ENCODE measurements around the gene IWS1.
A peak's percentile ranks its signal among the peaks of the same experiment; 100 is the strongest.

IWS1 gene

DNA sequence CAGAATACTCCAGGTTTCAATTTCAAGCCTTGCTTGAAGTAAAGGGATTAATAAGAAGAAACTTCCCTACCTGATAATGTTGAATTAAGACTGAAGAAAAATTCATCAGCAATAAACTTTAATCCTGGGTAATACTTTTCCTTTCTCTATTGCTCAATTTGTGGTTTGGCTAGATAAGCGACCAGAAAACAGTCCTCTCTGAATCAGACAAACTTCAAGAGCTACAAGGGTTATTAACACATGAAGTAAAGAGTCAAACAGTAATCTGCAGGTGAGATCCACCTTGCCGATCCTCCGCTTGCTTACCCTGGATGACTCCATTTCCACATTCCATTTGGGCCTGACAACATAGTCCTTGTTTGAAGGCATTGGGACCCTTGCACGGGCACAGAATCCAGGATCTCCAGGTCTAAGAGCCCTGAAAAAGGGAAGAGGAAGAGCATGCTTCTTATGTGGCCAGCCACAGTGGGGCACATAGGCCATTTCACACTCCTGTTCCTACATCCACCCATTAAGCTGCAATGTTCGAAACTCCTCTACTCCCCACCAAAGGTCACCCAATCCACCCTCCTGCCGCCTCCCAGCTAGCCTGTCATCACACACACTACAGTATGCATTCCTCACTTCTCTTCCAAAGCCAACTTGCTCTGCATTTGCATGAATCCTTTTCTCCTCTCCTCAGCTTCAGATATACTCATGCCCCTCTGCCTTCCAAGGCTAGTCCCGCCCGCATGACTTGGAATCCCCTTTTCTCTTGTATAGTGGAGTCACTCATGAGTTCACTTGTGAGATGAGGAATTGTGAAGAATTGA, 39.8 kb downstream of the IWS1 start:
- DNase-seq, result no peak

GRCh38 chr2:127485694-127486071, 40.6 kb downstream of the IWS1 start:
- DNase-seq, result no peak

- DNase-seq, result no peak
Observed at GRCh38 chr2:127485051-127485693, 41.1 kb downstream of the IWS1 start.

GRCh38 chr2:127482031-127482430, 44.3 kb downstream of the IWS1 start:
- DNase-seq, result no peak

- no peak for DNase-seq
Observed at GRCh38 chr2:127479866-127480743, 46.2 kb downstream of the IWS1 start.

DNA sequence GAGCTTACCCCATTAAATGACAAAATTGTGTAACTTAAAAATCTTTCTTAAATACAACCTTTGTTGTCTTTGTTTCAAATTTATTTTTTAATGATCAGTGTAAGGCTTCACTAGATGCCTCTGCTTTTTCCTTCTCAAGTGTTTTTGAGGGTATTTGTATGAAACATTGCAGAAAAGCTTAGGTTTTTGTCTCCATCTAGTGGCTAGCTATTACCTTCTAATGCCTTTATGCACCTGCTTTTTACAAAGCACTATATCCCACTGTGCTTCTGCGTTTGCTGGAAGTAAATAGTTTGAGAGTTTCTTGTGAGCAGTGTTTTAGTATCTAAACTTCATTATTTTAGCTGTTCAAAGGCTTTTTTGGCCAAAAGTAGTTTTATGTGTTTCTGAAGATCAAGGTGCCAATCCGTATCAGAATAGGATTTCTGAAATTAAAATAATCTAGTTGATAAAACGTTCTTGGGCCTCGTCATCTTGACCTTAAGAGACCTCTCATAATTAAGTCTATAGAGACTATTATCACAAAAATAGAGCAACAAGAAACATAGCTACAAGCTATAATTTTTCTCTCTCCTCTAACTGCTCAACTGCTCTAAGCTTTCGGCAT, 47.0 kb downstream of the IWS1 start:
- DNase-seq, result peak; percentile 61

DNA sequence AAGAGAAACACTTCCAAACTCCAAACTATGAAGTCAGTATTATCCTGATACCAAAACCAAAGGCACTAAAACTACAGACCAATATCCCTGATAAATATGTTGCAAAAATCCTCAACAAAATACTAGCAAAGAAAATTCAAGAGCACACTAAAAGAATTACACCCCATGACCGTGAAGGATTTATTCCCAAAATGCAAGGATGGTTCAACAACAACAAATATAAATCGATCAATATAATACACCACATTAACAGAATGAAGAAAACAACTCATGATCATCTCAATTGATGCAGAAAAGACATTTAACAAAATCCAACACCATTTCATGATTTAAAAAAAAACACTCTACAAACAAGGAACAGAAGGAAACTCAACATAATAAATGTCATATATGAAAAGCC, 50.5 kb downstream of the IWS1 start:
- DNase-seq, result no peak

GRCh38 chr2:127472268-127472667, 54.0 kb downstream of the IWS1 start:
- no peak for DNase-seq

DNA sequence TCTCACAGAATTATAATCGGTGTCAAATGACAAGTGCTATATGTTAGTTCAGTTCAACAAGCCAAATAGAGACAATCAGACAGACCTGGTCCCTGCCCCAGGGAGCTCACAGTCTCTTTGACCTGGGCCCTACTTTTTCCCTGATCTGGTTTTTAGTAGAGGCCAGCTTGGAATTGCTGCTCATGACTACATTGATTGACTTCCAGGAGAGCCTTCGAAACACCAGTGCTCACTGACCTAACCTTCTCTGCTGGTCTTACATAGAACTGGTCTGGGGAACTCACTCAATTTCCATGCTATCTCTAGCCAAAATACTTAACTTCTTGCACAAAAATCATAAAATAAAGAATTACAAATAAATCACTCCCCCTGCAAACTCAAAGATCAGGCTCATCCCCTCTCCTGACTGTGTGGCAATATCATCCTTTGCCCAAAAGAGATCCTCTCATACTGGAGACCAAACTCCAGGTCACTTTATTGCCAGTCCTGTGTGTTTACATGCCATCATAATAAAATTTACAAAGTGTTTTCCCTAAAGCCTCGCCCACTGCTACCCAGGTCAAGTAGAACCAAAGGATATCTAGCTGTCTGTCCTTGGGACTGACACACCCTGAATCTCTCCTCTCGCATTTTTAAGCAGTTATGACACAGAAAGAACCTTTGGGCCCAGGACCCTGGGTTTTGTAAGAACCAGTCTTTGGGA, 54.9 kb downstream of the IWS1 start:
- no peak for DNase-seq

GRCh38 chr2:127469974-127470373, 56.3 kb downstream of the IWS1 start:
- DNase-seq, result no peak

DNA sequence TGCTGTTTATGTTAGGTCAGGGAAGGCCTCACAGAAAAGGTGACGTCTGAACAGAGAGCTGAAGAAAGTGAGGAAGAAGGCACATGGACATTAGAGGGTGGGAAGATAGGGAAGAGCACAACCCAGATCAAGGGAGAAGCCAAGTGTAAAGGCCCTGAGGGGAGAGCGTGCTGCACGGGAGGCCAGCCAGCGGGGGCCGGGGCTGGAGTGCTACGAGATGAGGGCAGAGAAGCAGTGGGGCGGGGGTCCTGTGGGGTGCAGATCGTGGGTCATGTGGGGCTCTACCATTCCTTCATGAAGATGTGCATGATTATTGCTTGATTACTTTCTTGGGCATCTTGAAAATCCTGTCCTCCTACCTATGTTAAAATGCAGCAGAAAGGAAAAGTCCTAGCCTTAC, 57.2 kb downstream of the IWS1 start:
- DNase-seq, result no peak

DNA sequence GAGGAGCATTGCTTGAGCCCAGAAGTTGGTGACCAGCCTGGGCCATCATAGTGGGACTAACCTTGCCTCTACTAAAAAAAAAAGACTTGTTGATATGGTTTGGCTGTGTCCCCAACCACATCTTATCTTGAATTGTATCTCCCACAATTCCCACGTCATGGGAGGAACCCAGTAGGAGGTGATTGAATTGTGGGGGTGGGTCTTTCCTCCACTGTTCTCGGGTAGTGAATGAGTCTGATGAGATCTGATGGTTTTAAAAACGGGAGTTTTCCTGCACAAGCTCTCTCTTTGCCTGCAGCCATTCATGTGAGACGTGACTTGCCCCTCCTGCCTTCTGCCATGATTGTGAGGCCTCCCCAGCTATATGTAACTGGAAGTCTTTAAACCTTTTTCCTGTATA, 61.0 kb downstream of the IWS1 start:
- peak; percentile 12 for DNase-seq

DNA sequence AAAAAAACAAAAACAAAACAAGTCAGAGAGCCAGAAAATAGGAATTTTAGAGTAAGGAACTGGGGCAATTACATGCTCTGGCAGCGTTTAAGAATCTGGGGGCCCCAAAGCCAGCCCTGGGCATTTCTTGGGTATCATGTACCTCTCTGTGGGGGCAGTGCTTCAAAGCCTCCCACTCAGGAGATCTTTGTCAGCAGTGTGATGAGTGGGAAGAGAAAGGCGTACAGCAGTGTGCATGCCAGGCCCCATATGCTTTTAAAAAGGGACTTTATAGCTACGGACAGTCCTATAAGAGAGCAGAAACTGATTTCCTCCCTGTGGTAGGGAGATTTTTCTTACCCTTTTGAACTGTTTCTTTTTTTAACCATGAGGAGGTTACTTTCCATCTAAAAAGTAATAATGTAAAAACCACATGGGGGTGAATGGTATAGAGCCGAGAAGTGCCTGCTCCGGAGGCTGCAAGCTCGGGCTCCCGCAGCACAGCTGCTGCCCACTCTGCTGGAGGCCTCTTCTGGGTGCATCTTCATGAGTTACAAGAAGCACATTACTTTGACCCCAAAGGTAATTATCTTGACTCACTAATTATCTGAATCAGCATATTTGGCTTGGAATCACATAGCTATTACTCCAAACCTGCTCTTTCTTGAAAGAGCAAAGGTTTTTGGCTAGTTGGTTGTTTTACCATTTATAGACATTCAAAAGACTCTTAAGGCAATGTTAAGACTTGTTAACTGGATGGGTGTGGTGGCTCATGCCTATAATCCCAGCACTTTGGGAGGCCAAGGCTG, 61.6 kb downstream of the IWS1 start:
- peak; percentile 9 for DNase-seq

DNA sequence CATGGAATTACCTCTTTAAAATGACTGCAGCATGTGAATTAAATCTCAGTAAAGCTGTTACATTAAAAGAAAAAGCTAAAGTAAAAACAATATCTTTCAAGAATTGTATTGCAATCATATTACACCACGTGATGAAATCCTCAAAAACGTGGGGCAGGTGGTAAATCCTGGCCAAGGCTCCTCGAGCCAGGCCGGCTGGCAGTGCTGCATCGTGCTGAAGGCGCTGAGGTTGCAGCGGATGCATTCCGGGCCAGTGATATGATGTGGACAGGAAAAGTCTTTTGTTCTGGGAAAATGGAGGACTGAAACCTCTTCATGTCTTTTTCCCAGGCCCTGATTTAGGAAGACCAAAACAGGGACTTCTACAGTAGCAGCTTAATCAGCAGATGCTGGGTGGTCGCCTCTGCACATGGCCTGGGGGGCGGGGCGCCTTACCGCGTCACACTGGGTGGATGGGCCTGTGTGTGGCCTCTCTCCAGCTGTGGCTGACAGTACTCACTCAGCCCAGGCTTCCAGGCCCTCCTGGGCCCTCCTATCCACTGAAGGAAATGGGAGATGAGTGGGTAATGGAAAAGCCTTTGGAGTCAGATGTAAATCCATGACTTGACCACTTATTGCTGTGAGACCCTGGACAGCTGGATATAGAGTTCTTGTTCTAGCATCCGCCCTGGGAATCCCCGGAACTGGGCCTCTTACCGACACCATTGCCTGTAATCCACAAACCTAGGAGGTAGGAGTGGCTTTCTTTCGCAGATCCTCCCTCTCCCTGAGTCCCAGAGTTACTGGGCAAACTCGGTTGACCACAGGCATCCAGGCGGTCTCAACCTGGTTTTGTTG, 62.9 kb downstream of the IWS1 start:
- peak; percentile 21 for DNase-seq

- DNase-seq, result no peak
Observed at GRCh38 chr2:127462461-127462860, 63.8 kb downstream of the IWS1 start.

DNA sequence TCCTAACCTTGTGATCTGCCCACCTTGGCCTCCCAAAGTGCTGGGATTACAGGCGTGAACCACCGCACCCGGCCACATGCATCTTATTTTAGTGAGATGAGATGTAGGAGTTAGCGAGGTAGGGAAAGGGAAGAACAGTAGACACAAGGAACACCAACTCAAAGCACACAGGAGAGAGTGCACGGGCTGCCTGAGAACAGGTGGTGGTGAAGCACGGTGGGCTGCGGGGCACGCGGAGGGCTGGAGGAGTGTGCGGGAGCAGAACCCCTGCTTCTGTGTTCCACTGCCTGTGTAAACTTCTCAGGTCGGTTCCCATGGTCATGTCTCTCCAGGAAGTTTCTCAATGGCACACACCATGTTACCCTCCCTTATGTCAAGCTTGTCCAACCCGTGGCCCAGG, 69.3 kb downstream of the IWS1 start:
- no peak for DNase-seq

GRCh38 chr2:127455566-127456493, 70.5 kb downstream of the IWS1 start:
- DNase-seq, result no peak

DNA sequence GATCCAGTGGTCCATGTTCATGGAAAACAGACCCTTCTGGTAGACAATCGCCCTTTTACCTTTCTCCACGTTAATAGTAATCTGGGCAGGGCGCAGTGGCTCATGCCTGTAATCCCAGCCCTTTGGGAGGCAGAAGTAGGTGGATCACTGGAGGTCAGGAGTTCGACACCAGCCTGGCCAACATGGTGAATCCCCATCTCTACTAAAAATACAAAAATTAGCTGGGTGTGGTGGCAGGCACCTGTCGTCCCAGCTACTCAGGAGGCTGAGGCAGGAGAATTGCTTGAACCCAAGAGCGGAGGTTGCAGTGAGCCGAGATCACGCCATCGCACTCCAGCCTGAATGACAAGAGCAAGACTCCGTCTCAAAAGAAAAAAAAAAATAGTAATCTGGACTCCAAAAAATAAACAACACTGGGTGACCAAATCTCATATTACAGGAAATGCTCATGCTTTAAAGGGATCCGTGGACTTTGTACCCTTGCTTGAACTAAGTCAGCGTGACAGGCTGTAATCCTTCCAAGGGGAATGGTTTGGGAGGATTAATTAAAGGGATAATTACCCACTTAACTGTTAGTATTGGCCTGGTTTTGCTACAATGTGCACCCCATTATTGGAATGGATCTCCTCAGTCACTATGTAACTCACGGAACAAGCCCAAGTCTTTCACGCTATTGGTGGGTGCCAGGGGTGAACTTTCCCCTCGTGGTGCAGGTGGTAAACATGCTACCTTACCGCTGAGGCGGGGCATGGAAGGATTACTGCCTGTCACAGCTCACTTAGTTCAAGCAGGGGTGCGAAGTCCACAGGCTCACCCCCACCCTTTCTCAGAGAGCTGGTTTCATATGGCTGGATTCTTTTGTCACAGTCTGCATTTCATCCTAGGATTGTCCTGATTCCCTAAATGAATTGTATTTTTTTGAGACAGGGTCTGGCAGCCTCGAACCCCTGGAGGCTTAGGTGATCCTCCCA, 71.4 kb downstream of the IWS1 start:
- no peak for DNase-seq
